GM23338 (cell line): ENCODE data around the gene TPGS1. TPM values are rescaled to one million over a fixed set of nuclear protein-coding genes. Genes with fewer than 3 reads are reported as not detected.

Source experiments
- ATAC-seq: fragments of 200-7000 bp; cut with Tn5 transposase; 3 replicates; pipeline ENCODE4 v1.9.1; 2020
- DNase-seq: peaks from one replicate; pipeline ENCODE4 v3.0.0-alpha.2; 2015; ENCODE audit warnings: low spot score
- H2AFZ ChIP-seq: fragments of 200-600 bp; sonication (generic); 2 replicates; pipeline ENCODE4 v1.8.0; 2016; ENCODE audit warnings: antibody characterized with exemption, mild to moderate bottlenecking, moderate library complexity
- H3F3A ChIP-seq: fragments of 200-600 bp; sonication (generic); replicated peaks from 2 replicates; pipeline ENCODE4 v1.8.0; 2017; ENCODE audit warnings: antibody characterized with exemption, mixed run types, low read depth
- H3K27ac ChIP-seq: fragments of 200-600 bp; sonication (generic); 2 replicates; pipeline ENCODE4 v1.6.1; 2016; ENCODE audit warnings: low read depth
- H3K27me3 ChIP-seq: fragments of 200-600 bp; sonication (generic); 2 replicates; pipeline ENCODE4 v1.8.0; 2016; ENCODE audit warnings: mild to moderate bottlenecking, mixed run types, moderate library complexity; ENCODE audit not compliant: insufficient read depth
- H3K36me3 ChIP-seq: fragments of 200-600 bp; sonication (generic); 2 replicates; pipeline ENCODE4 v1.8.0; 2016; ENCODE audit warnings: mild to moderate bottlenecking; ENCODE audit not compliant: insufficient read depth
- H3K4me1 ChIP-seq: fragments of 200-600 bp; sonication (generic); 2 replicates; pipeline ENCODE4 v1.8.0; 2016; ENCODE audit warnings: mild to moderate bottlenecking, moderate library complexity; ENCODE audit not compliant: insufficient read depth
- H3K4me2 ChIP-seq: fragments of 200-600 bp; sonication (generic); 2 replicates; pipeline ENCODE4 v1.7.1; 2017; ENCODE audit warnings: mixed run types
- H3K4me3 ChIP-seq: fragments of 200-600 bp; sonication (generic); 2 replicates; pipeline ENCODE4 v1.6.1; 2016; ENCODE audit warnings: mixed run types
- H3K79me2 ChIP-seq: fragments of 200-600 bp; sonication (generic); replicated peaks from 2 replicates; pipeline ENCODE4 v1.8.0; 2017; ENCODE audit warnings: mild to moderate bottlenecking; ENCODE audit not compliant: insufficient read depth
- H3K9me2 ChIP-seq: fragments of 200-600 bp; sonication (generic); 2 replicates; pipeline ENCODE4 v1.8.0; 2017; ENCODE audit not compliant: insufficient read depth
- H4K20me1 ChIP-seq: fragments of 200-600 bp; sonication (generic); replicated peaks from 2 replicates; pipeline ENCODE4 v1.8.0; 2017; ENCODE audit warnings: mild to moderate bottlenecking; ENCODE audit not compliant: insufficient read depth
- H3K27ac Mint-ChIP-seq: 2 replicates; pipeline ENCODE4 v1.8.0; 2020; ENCODE audit warnings: inconsistent platforms, mild to moderate bottlenecking, moderate library complexity, mixed read lengths
- H3K27me3 Mint-ChIP-seq: 3 replicates; pipeline ENCODE4 v1.8.0; 2022; ENCODE audit warnings: low read depth, mild to moderate bottlenecking, moderate library complexity, mixed read lengths, inconsistent platforms; ENCODE audit not compliant: insufficient read depth, poor library complexity
- H3K36me3 Mint-ChIP-seq: 3 replicates; pipeline ENCODE4 v1.8.0; 2021; ENCODE audit warnings: low read depth, mild to moderate bottlenecking, inconsistent platforms, moderate library complexity, mixed read lengths
- H3K4me1 Mint-ChIP-seq: 3 replicates; pipeline ENCODE4 v1.8.0; 2020; ENCODE audit warnings: mild to moderate bottlenecking, inconsistent platforms, mixed read lengths
- H3K4me3 Mint-ChIP-seq: 3 replicates; pipeline ENCODE4 v1.8.0; 2021; ENCODE audit warnings: moderate library complexity, mild to moderate bottlenecking, inconsistent platforms, mixed read lengths
- H3K9me3 Mint-ChIP-seq: 3 replicates; pipeline ENCODE4 v1.8.0; 2020; ENCODE audit warnings: moderate library complexity, mild to moderate bottlenecking, inconsistent platforms, mixed read lengths
- CREB1 ChIP-seq: fragments of 250-450 bp; sonication (Bioruptor Pico); IDR thresholded peaks from 2 replicates; pipeline ENCODE4 v1.5.0; 2020; ENCODE audit warnings: low read depth, mild to moderate bottlenecking, moderate library complexity
- CTCF ChIP-seq, 2 experiments: fragments of 200-600 bp in 1 of 2; sonication (generic) in 1 of 2; conservative IDR thresholded peaks; 2 replicates each; pipeline versions ENCODE4 v1.5.1 to v1.6.1; 2016 to 2017; ENCODE audit warnings: antibody characterized with exemption in 2 of 2, low read depth in 2 of 2, mild to moderate bottlenecking in 2 of 2, moderate library complexity in 1 of 2
- ETS1 ChIP-seq: IDR thresholded peaks from 2 replicates; pipeline ENCODE4 v1.6.1; 2016; ENCODE audit warnings: antibody characterized with exemption
- EZH2 ChIP-seq: fragments of 200-600 bp; sonication (generic); IDR thresholded peaks from one replicate; pipeline ENCODE4 v1.8.0; 2017; ENCODE audit warnings: antibody characterized with exemption, mild to moderate bottlenecking, low read depth; ENCODE audit not compliant: unreplicated experiment
- JUNB ChIP-seq: IDR thresholded peaks from one replicate; pipeline ENCODE4 v1.6.1; 2016; ENCODE audit warnings: antibody characterized with exemption; ENCODE audit not compliant: unreplicated experiment
- STAT1 ChIP-seq: IDR thresholded peaks from one replicate; pipeline ENCODE4 v1.6.1; 2016; ENCODE audit warnings: antibody characterized with exemption; ENCODE audit not compliant: unreplicated experiment
- ZNF114 ChIP-seq: fragments of 250-450 bp; sonication (Bioruptor Pico); IDR thresholded peaks from 2 replicates; pipeline ENCODE4 v1.5.0; 2020; ENCODE audit warnings: mild to moderate bottlenecking, moderate library complexity
- ZNF462 ChIP-seq: fragments of 250-450 bp; sonication (Bioruptor Pico); IDR thresholded peaks from 2 replicates; pipeline ENCODE4 v1.5.0; 2020; ENCODE audit warnings: mild to moderate bottlenecking, moderate library complexity
- polyA plus RNA-seq: library from polyadenylated mRNA; unstranded; fragments of >200 nt; fragmentation: Nextera tagmentation; extraction: Ambion mirVana; gene quantifications from 2 replicates; pipeline ENCODE4 v1.2.1, GENCODE V29; 2016
- total RNA-seq: library from RNA; depleted of rRNA; stranded (reverse); fragments of >200 nt; shearing (Covaris generic); gene quantifications from 2 replicates; pipeline ENCODE4 v1.2.3, GENCODE V29; 2014

Gene TPGS1
- total and polyA plus RNA-seq, 2 experiments from 2014 or later: 11.9 to 38.4 TPM

- H3K4me3 Mint-ChIP-seq: no peak overlapping the region
- peaks cover 36% of the 10 kb centered on the region for H3K9me3 Mint-ChIP-seq
- Histone ChIP-seq H2AFZ (no peak overlapping the region), H3K4me2 (no peak overlapping the region), H3F3A (peaks cover 17% of the 10 kb centered on the region), H3K4me1 (peaks cover 4% of the 10 kb centered on the region; the same call in 1 of the 2 replicates), H3K36me3 (no peaks in the 10 kb centered on the region), H3K27ac (no peak overlapping the region), H3K79me2 (no peaks in the 10 kb centered on the region), H3K9me2 (peaks cover 3% of the 10 kb centered on the region; the same call in 1 of the 2 replicates), H3K27me3 (no peaks in the 10 kb centered on the region), H4K20me1 (no peaks in the 10 kb centered on the region), H3K4me3 (no peak overlapping the region)
- DNase-seq (no peak), ATAC-seq (no peak)
- TF ChIP-seq EZH2 (no peak), ETS1 (no peak), JUNB (no peak), CTCF (conservative IDR thresholded peaks at IDR 0.05; ENCODE audit: low read depth in 2 of 2) (no peak), CREB1 (CRISPR knock-in tag) (no peak), STAT1 (no peak), ZNF114 (CRISPR knock-in tag) (no peak), ZNF462 (CRISPR knock-in tag) (no peak)
- H3K4me1 Mint-ChIP-seq: peaks cover 14% of the 10 kb centered on the region
- peaks cover 14% of the 10 kb centered on the region for H3K36me3 Mint-ChIP-seq
- H3K27me3 Mint-ChIP-seq: peaks cover 47% of the 10 kb centered on the region
- no peak overlapping the region for H3K27ac Mint-ChIP-seq
Measured at GRCh38 chr19:483332-484072, 23.8 kb upstream of the TPGS1 start.
